Renal cortical epithelial cell (primary cell): ENCODE data around the gene PSENEN. TPM values are rescaled to one million over a fixed set of nuclear protein-coding genes. Genes with fewer than 3 reads are reported as not detected.
"Not testable (repeated sequence)": the region's sequence is repeated elsewhere in the genome, so short reads cannot be mapped to it uniquely, and the experiment has no call there.

Source experiments
- DNase-seq: peaks from one replicate; pipeline ENCODE4 v3.0.0-alpha.2; 2011; ENCODE audit warnings: low read depth
- total RNA-seq: library from RNA; depleted of rRNA; stranded (reverse); fragments of >200 nt; gene quantifications from 2 replicates; pipeline ENCODE4 v1.2.3, GENCODE V29; 2014

The PSENEN gene
- total RNA-seq, 1 donor from 2014 or later = 23.5 TPM

GRCh38 chr19:35718345-35719041, 27.0 kb upstream of the PSENEN start:
- DNase-seq = no peak

DNA sequence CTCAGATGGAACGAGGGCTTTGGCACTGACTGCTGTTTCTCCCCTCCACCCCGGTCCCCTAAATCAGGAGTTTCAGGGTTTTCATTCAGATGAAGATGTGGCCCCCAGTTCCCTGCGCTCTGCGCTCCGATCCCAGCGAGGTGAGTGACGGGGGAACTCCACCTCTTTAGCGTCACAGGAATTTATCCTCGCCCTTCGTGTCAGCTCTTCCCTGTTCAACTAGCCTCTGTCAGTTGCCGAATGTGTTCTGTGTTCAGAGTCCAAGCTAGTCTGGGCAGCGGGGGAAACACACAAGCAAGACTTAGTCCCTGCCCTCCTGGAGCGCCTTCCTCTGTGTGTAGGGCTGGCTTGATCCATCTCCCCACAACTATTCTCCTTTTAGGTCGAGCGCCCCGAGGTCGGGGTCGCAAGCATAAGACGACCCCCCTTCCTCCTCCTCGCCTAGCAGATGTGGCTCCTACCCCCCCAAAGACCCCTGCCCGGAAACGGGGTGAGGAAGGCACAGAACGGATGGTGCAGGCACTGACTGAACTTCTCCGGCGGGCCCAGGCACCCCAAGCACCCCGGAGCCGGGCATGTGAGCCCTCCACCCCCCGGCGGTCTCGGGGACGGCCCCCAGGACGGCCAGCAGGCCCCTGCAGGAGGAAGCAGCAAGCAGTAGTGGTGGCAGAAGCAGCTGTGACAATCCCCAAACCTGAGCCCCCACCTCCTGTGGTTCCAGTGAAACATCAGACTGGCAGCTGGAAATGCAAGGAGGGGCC, 25.9 kb upstream of the PSENEN start:
- DNase-seq = no peak

DNA sequence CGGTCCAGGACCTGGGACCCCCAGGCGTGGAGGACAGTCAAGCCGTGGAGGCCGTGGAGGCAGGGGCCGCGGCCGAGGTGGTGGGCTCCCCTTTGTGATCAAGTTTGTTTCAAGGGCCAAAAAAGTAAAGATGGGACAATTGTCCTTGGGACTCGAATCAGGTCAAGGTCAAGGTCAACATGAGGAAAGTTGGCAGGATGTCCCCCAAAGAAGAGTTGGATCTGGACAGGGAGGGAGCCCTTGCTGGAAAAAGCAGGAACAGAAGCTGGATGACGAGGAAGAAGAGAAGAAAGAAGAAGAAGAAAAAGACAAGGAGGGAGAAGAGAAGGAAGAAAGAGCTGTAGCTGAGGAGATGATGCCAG, 25.3 kb upstream of the PSENEN start:
- DNase-seq = no peak

GRCh38 chr19:35720648-35721047, 24.8 kb upstream of the PSENEN start:
- DNase-seq = no peak

GRCh38 chr19:35721374-35721773, 24.1 kb upstream of the PSENEN start:
- DNase-seq = no peak

- DNase-seq = no peak
Observed at GRCh38 chr19:35722461-35722860, 23.0 kb upstream of the PSENEN start.

DNA sequence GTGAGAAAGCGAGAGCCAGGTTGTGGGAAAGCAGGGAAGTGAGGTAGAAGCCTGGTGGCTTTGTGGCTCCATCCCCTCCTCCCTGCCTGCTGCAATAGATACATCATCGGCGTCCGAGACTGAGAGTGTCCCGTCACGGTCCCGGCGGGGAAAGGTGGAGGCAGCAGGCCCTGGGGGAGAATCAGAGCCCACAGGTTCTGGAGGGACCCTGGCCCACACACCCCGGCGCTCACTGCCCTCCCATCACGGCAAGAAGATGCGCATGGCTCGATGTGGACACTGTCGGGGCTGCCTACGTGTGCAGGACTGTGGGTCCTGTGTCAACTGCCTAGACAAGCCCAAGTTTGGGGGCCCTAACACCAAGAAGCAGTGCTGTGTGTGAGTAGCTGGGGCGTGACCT, 22.6 kb upstream of the PSENEN start:
- DNase-seq = no peak

DNA sequence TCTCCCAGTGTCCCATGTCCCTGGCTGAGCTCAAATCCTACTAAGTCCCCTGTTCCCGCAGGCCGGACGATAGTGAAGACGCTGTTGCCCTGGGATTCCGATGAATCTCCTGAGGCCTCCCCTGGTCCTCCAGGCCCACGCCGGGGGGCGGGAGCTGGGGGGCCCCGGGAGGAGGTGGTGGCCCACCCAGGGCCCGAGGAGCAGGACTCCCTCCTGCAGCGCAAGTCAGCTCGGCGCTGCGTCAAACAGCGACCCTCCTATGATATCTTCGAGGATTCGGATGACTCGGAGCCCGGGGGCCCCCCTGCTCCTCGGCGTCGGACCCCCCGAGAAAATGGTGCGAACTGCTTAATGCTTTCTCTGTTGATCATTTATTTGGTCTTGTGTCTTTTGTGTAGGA, 21.8 kb upstream of the PSENEN start:
- DNase-seq = no peak

DNA sequence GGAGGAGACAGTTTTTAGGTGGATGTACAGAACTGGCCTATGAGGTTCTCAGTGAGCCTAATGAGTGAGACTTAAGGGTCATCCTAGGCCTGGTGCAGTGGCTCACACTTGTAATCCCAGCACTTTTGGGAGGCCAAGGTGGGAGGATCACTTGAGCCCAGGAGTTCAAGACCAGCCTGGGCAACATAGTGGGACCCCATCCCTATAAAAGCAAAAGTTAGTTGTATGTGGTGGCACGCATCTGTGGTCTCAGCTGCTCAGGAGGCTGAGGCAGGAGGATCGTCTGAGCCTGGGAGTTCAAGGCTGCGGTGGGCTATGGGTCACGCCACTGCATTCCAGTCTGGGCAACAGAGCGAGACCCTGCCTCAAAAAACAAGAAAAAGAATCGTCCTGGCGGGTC, 21.3 kb upstream of the PSENEN start:
- not testable (repeated sequence) for DNase-seq

DNA sequence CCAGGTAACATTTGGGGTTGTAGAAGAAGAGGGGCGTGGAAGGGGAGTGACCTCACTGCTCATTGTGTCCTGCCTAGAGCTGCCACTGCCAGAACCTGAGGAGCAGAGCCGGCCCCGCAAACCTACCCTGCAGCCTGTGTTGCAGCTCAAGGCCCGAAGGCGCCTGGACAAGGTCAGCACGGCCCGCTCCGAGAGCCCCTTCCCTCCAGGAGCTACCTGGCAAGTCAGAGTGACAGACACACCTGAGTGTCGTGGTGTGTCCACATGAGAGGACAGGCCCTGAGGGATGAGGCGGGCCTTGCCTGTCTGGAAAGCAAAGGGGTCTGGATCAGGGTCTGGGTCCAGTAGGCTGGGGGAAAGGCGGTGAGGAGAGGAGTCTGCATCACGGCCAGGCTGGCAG, 20.9 kb upstream of the PSENEN start:
- no peak for DNase-seq

DNA sequence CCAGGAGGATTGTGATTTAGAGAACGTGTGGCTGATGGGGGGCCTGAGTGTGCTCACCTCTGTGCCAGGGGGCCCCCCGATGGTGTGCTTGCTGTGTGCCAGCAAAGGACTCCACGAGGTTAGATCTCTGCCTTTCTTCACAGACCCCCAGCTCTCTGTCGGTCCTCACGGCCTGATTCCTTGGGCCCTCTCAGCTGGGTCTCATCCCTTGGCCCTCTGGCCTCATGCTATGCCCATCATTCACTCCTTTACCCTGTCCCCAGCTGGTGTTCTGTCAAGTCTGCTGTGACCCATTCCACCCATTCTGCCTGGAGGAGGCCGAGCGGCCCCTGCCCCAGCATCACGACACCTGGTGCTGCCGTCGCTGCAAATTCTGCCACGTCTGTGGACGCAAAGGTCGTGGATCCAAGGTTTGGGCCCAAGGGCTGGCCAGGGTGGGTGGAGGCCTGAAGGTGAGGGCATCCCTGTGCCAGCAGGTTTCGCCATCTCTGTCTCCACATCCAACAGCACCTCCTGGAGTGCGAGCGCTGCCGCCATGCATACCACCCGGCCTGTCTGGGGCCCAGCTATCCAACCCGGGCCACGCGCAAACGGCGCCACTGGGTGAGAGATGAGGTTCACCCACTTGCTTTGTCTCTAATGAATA, 20.1 kb upstream of the PSENEN start:
- no peak for DNase-seq

- no peak for DNase-seq
Observed at GRCh38 chr19:35727053-35727955, 18.1 kb upstream of the PSENEN start.

DNA sequence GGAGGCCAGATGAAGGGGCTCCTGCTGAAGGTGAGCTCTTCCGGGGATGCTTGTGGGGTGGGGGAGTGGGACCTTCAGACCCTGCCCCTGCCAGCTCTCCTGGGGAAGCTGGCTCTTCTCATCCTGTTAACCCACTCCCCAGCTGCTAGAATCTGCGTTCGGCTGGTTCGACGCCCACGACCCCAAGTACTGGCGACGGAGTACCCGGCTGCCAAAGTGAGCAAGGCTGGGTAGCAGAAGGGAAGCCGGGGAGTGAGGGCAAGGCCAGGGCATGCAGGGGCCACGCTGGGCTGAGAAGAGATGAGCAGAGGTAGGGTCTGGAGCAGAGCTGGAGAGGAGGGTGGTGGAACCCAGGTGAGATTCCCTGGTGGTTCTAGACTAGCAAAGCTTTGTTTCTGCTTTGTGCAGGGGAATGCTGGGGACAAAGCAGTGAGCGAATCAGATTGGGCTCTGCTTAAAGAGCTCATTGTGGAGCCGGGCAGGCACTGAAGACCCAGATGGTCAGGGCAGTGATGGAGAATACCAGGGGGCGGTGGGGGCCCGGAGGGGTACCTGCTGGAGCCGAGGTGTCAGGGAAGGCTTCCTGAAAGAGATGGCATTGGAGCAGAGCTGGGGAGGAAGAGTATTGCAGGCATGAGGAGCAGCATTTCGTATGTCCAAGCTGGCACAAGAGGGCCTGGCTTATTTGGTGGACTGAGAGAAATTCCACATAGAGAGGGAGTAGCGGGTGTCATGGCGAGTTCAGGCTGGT, 17.3 kb upstream of the PSENEN start:
- no peak for DNase-seq

DNA sequence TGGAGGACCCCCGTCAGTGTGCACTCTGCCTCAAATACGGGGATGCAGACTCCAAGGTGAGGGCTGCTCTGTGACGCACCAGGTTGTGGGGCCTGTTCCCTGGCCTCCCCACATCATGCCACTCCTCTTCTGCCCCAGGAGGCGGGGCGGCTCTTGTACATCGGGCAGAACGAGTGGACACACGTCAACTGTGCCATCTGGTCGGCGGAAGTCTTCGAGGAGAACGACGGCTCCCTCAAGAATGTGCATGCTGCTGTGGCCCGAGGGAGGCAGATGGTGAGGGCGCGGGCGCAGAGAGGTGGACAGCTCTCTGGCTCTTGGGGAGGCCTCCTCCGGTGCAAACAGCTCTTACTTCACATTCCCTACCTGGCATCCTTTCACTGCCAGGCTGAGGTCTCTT, 16.4 kb upstream of the PSENEN start:
- DNase-seq = no peak

DNA sequence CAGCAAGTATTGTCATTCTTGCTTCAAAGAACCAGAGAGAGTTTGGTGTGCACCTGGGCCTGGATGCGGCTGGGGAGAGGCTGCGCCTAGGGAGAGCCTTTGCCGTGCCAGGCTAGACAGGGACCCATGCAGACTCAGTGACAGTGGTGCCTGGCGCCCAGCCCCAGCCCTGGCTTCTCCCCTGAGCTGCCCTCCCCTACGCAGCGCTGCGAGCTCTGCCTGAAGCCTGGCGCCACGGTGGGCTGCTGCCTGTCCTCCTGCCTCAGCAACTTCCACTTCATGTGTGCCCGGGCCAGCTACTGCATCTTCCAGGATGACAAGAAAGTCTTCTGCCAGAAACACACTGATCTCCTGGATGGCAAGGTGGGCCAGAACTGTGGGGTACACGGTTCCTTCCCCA, 15.7 kb upstream of the PSENEN start:
- DNase-seq = no peak

- no peak for DNase-seq
Observed at GRCh38 chr19:35730326-35730725, 15.1 kb upstream of the PSENEN start.

GRCh38 chr19:35731353-35731752, 14.1 kb upstream of the PSENEN start:
- DNase-seq = no peak

DNA sequence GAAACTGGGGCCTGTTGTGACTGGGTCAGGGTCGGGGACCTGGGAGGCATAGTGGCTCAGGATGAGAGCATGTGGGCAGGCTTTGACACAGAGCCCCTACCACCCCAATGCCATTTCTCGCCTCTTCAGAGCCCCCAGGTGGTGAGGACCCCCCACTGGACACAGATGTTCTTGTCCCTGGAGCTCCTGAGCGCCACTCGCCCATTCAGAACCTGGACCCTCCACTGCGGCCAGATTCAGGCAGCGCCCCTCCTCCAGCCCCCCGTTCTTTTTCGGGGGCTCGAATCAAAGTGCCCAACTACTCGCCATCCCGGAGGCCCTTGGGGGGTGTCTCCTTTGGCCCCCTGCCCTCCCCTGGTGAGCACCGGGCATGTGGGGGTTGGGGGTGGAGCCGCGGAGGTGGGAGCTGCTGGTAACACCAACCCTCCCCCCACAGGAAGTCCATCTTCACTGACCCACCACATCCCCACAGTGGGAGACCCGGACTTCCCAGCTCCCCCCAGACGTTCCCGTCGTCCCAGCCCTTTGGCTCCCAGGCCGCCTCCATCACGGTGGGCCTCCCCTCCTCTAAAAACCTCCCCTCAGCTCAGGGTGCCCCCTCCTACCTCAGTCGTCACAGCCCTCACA, 13.6 kb upstream of the PSENEN start:
- DNase-seq = no peak

DNA sequence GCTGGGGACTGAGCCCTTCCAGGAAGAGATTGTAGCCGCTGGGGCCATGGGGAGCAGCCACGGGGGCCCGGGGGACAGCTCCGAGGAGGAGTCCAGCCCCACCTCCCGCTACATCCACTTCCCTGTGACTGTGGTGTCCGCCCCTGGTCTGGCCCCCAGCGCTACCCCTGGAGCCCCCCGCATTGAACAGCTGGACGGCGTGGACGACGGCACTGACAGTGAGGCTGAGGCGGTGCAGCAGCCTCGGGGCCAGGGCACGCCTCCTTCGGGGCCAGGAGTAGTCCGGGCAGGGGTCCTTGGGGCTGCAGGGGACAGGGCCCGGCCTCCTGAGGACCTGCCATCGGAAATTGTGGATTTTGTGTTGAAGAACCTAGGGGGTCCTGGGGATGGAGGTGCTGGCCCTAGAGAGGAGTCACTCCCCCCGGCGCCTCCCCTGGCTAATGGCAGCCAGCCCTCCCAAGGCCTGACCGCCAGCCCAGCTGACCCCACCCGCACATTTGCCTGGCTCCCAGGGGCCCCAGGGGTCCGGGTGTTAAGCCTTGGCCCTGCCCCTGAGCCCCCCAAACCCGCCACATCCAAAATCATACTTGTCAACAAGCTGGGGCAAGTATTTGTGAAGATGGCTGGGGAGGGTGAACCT, 12.8 kb upstream of the PSENEN start:
- DNase-seq = no peak
